NCI-H446 (cell line): Measurements from ENCODE around the gene B4GALNT4.
"Not testable (repeated sequence)": the region's sequence is repeated elsewhere in the genome, so short reads cannot be mapped to it uniquely, and the experiment has no call there.

Experiments used
- DNase-seq, 2 experiments: peaks; one replicate each; lab custom pipeline; 2025; lab: John Stamatoyannopoulos, UW

The B4GALNT4 gene

GRCh38 chr11:376531-377173 is 7.4 kb downstream of the B4GALNT4 start:
- DNase-seq = no peak

- DNase-seq = no peak
Measured at GRCh38 chr11:377174-377865, 8.0 kb downstream of the B4GALNT4 start.

GRCh38 chr11:377883-378500 is 8.7 kb downstream of the B4GALNT4 start:
- DNase-seq = no peak

- no peak for DNase-seq
Measured at GRCh38 chr11:379205-380094, 10.2 kb downstream of the B4GALNT4 start.

- no peak for DNase-seq
Measured at GRCh38 chr11:380095-380480, 10.8 kb downstream of the B4GALNT4 start.

GRCh38 chr11:380491-380890 is 11.2 kb downstream of the B4GALNT4 start:
- DNase-seq = no peak

GRCh38 chr11:380996-381395 is 11.7 kb downstream of the B4GALNT4 start:
- DNase-seq = no peak

- DNase-seq = no peak
Measured at GRCh38 chr11:381501-382072, 12.3 kb downstream of the B4GALNT4 start.

- no peak for DNase-seq
Measured at GRCh38 chr11:382081-382629, 12.9 kb downstream of the B4GALNT4 start.

- DNase-seq = no peak
Measured at GRCh38 chr11:383431-383830, 14.1 kb downstream of the B4GALNT4 start.

- DNase-seq = no peak
Measured at GRCh38 chr11:384511-384910, 15.2 kb downstream of the B4GALNT4 start.

- DNase-seq = no peak
Measured at GRCh38 chr11:385594-386351, 16.5 kb downstream of the B4GALNT4 start.

GRCh38 chr11:386483-386882 is 17.2 kb downstream of the B4GALNT4 start:
- no peak for DNase-seq

GRCh38 chr11:387193-387793 is 18.0 kb downstream of the B4GALNT4 start:
- no peak for DNase-seq

GRCh38 chr11:389369-389768 is 20.1 kb downstream of the B4GALNT4 start:
- DNase-seq = not testable (repeated sequence)

- DNase-seq = no peak
Measured at GRCh38 chr11:390175-390574, 20.9 kb downstream of the B4GALNT4 start.

GRCh38 chr11:391117-392017 is 22.1 kb downstream of the B4GALNT4 start:
- DNase-seq = no peak

GRCh38 chr11:392102-392777 is 22.9 kb downstream of the B4GALNT4 start:
- no peak for DNase-seq
